ENCODE data around the gene POLD4. TPM values are rescaled to one million over a fixed set of nuclear protein-coding genes. Genes with fewer than 3 reads are reported as not detected.

POLD4 gene
- total and polyA plus RNA-seq, 2 of the 13 experiments (the other 11 are each of a cell fraction or from before 2014, with no cell fraction given): 10.5 to 27.4 TPM

GRCh38 chr11:67303132-67303834, 50.1 kb downstream of the POLD4 start, which contains the start of gene SSH3 (continued):
- TF ChIP-seq ETS1 (CRISPR knock-in tag; IDR thresholded peaks at IDR 0.05) (peak; percentile 68; the same call in 1 of the 2 replicates), ZNF556 (CRISPR knock-in tag; IDR thresholded peaks at IDR 0.05; ENCODE audit: borderline replicate concordance) (0 out of 2 replicates have a peak, but pooled peaks have one; percentile 69), ZNF414 (CRISPR knock-in tag; IDR thresholded peaks at IDR 0.05) (peak; percentile 35; the same call in 1 of the 2 replicates), HMGXB4 (CRISPR knock-in tag; IDR thresholded peaks at IDR 0.05; ENCODE audit: borderline replicate concordance in 1 of 2, low read depth in 1 of 2) (peak in 1 of 2 experiments; percentile 66; a peak in 3 of 4 replicates), KLF12 (CRISPR knock-in tag; IDR thresholded peaks at IDR 0.05; ENCODE audit: borderline replicate concordance) (peak; percentile 46; the same call in 1 of the 2 replicates), FOXK2 (IDR thresholded peaks at IDR 0.05) (no peak), ZNF33A (CRISPR knock-in tag; IDR thresholded peaks at IDR 0.05; ENCODE audit: borderline replicate concordance) (no peak), ZNF263 (CRISPR knock-in tag; IDR thresholded peaks at IDR 0.05) (peak; percentile 20), TEF (CRISPR knock-in tag; IDR thresholded peaks at IDR 0.05) (no peak), RFXANK (CRISPR knock-in tag; IDR thresholded peaks at IDR 0.05) (no peak), PITX1 (CRISPR knock-in tag; IDR thresholded peaks at IDR 0.05) (no peak), KLF6 (CRISPR knock-in tag; IDR thresholded peaks at IDR 0.05) (no peak), ZNF800 (CRISPR knock-in tag; IDR thresholded peaks at IDR 0.05) (0 out of 2 replicates have a peak, but pooled peaks have one; percentile 19), NR0B2 (CRISPR knock-in tag; IDR thresholded peaks at IDR 0.05) (peak; percentile 60; the same call in 1 of the 2 replicates), ZSCAN25 (CRISPR knock-in tag; IDR thresholded peaks at IDR 0.05) (peak; percentile 53), RXRB (CRISPR knock-in tag; IDR thresholded peaks at IDR 0.05; ENCODE audit: borderline replicate concordance) (0 out of 2 replicates have a peak, but pooled peaks have one; percentile 10), SKIL (CRISPR knock-in tag; IDR thresholded peaks at IDR 0.05; ENCODE audit: borderline replicate concordance) (no peak), ZSCAN31 (CRISPR knock-in tag; IDR thresholded peaks at IDR 0.05; ENCODE audit: low read depth) (0 out of 2 replicates have a peak, but pooled peaks have one; percentile 40), ZSCAN21 (CRISPR knock-in tag; IDR thresholded peaks at IDR 0.05; ENCODE audit: borderline replicate concordance) (peak; percentile 78)
